K562 (cell line): ENCODE measurements around the gene FGD1. TPM values are rescaled to one million over a fixed set of nuclear protein-coding genes. Genes with fewer than 3 reads are reported as not detected.

Experiments
- ATAC-seq: fragments of 200-7000 bp; cut with Tn5 transposase; 3 replicates; pipeline ENCODE4 v1.9.1; 2020; ENCODE audit warnings: moderate library complexity
- BruUV-seq: library from RNA; stranded (reverse); fragments of 400-500 nt; replicated peaks from 2 replicates; lab custom pipeline; 2021; lab: Mats Ljungman, UMichigan
- CTCF ChIA-PET: fragments of 300-600 bp; formaldehyde crosslinking; extraction: SDS; loops from one replicate; lab custom pipeline; 2021; ENCODE audit warnings: low intra/inter-chr PET ratio; lab: Yijun Ruan, JAX
- POLR2A ChIA-PET: fragments of 300-600, 350-650 bp; sonication (Branson Sonifier 250); formaldehyde crosslinking; extraction: SDS; loops from one replicate; lab custom pipeline; 2021; ENCODE audit warnings: antibody characterized with exemption, inconsistent platforms; lab: Yijun Ruan, JAX
- DNase-seq, 4 experiments: peaks; one replicate each; pipeline versions ENCODE4 v3.0.0 to v3.0.0-alpha.2; 2011 to 2018; ENCODE audit warnings: low spot score in 3 of 4, mixed read lengths in 3 of 4; ENCODE audit errors: extremely low read depth in 1 of 4
- FAIRE-seq: peaks from 2 replicates; lab custom pipeline; 2011; peaks lifted over from hg19 to GRCh38; lab: Jason Lieb, UNC
- H2AFZ ChIP-seq: 2 replicates; pipeline ENCODE4 v1.6.0; 2011; ENCODE audit warnings: low read depth, low read length, control low read depth, inconsistent platforms
- H3K27ac ChIP-seq: fragments of 200-600 bp; 3 replicates; pipeline ENCODE4 v1.8.0; 2011; ENCODE audit warnings: low read depth, mild to moderate bottlenecking, control low read depth, inconsistent platforms, low read length, moderate library complexity, mixed read lengths; ENCODE audit errors: extremely low read depth
- H3K27me3 ChIP-seq, 2 experiments: fragments of 300-600 bp in 1 of 2; 2 replicates in 1 of 2; 3 replicates in 1 of 2; pipeline versions ENCODE4 v1.6.0 to v1.8.0; 2011; ENCODE audit warnings: inconsistent platforms in 2 of 2, low read length in 2 of 2, mild to moderate bottlenecking in 1 of 2, mixed read lengths in 1 of 2, moderate library complexity in 1 of 2; ENCODE audit not compliant: control insufficient read depth in 2 of 2, insufficient read depth in 2 of 2
- H3K36me3 ChIP-seq: fragments of 300-600 bp; 3 replicates; pipeline ENCODE4 v1.8.0; 2011; ENCODE audit warnings: mild to moderate bottlenecking, low read length, inconsistent platforms; ENCODE audit not compliant: control insufficient read depth, insufficient read depth
- H3K4me1 ChIP-seq, 2 experiments: fragments of 200-600 bp in 1 of 2; replicated peaks in 1 of 2; 2 replicates in 1 of 2; 3 replicates in 1 of 2; pipeline versions ENCODE4 v1.5.1 to v1.8.0; 2011; ENCODE audit warnings: inconsistent platforms in 2 of 2, low read length in 2 of 2, mild to moderate bottlenecking in 1 of 2, mixed read lengths in 1 of 2, moderate library complexity in 1 of 2; ENCODE audit not compliant: control insufficient read depth in 2 of 2, insufficient read depth in 2 of 2
- H3K4me2 ChIP-seq: 2 replicates; pipeline ENCODE4 v1.6.1; 2011; ENCODE audit warnings: low read length, control low read depth, inconsistent platforms, mixed read lengths; ENCODE audit not compliant: insufficient read depth
- H3K4me3 ChIP-seq: fragments of 200-600 bp; sonication (generic), shearing (Covaris generic); 2 replicates; pipeline ENCODE4 v1.5.1; 2016; ENCODE audit warnings: control low read depth, inconsistent platforms
- H3K79me2 ChIP-seq: fragments of 200-600 bp; 3 replicates; pipeline ENCODE4 v1.8.0; 2011; ENCODE audit warnings: low read length, inconsistent platforms; ENCODE audit not compliant: control insufficient read depth, insufficient read depth
- H3K9ac ChIP-seq, 2 experiments: 2 replicates each; pipeline versions ENCODE4 v1.6.0 to v1.6.1; 2011; ENCODE audit warnings: low read depth in 2 of 2, low read length in 2 of 2, control low read depth in 1 of 2, inconsistent platforms in 1 of 2, mild to moderate bottlenecking in 1 of 2, mixed read lengths in 1 of 2; ENCODE audit not compliant: insufficient read depth in 1 of 2
- H3K9me1 ChIP-seq: one replicate; pipeline ENCODE4 v1.6.0; 2011; ENCODE audit warnings: inconsistent platforms, mild to moderate bottlenecking, low read length, moderate library complexity; ENCODE audit not compliant: control insufficient read depth, insufficient read depth
- H3K9me3 ChIP-seq: replicated peaks from 2 replicates; pipeline ENCODE4 v1.5.1; 2011; ENCODE audit warnings: low read depth, low read length, inconsistent platforms; ENCODE audit not compliant: control insufficient read depth, insufficient read depth
- H4K20me1 ChIP-seq: replicated peaks from 2 replicates; pipeline ENCODE4 v1.6.1; 2011; ENCODE audit warnings: low read length, inconsistent platforms, mixed read lengths; ENCODE audit not compliant: control insufficient read depth, insufficient read depth
- E2F6 ChIP-seq, 2 experiments: IDR thresholded peaks; 2 replicates each; pipeline ENCODE4 v1.6.1; 2011; ENCODE audit warnings: borderline replicate concordance in 1 of 2, control low read depth in 1 of 2, low read depth in 1 of 2, low read length in 1 of 2, mild to moderate bottlenecking in 1 of 2, mixed read lengths in 1 of 2, moderate library complexity in 1 of 2; ENCODE audit not compliant: insufficient read depth in 1 of 2, insufficient read length in 1 of 2, poor library complexity in 1 of 2, severe bottlenecking in 1 of 2; ENCODE audit errors: extremely low read depth in 1 of 2
- ELF1 ChIP-seq: fragments of 200-800 bp; sonication (Bioruptor generic); IDR thresholded peaks from 2 replicates; pipeline ENCODE4 v1.6.1; 2016; ENCODE audit warnings: missing genetic modification characterization, missing compliant biosample characterization
- ETV6 ChIP-seq, 3 experiments: fragments of 150-350 bp in 1 of 3; sonication (generic) in 1 of 3; formaldehyde crosslinking in 1 of 3; IDR thresholded peaks; 2 replicates each; pipeline versions ENCODE4 v1.6.1 to v1.8.0; 2014 to 2022; ENCODE audit warnings: borderline replicate concordance in 2 of 3, low read depth in 2 of 3, antibody characterized with exemption in 1 of 3, low read length in 1 of 3, mild to moderate bottlenecking in 1 of 3, missing genetic modification reagents in 1 of 3
- HDAC1 ChIP-seq, 2 experiments: fragments of 450-650 bp; IDR thresholded peaks; 2 replicates each; pipeline ENCODE4 v1.6.1; 2016 to 2017; ENCODE audit warnings: inconsistent platforms in 1 of 2, mild to moderate bottlenecking in 1 of 2, moderate library complexity in 1 of 2
- HDAC3 ChIP-seq: fragments of 450-650 bp; IDR thresholded peaks from 2 replicates; pipeline ENCODE4 v1.6.1; 2018; ENCODE audit warnings: borderline replicate concordance, mild to moderate bottlenecking, moderate library complexity; ENCODE audit not compliant: partially characterized antibody
- HEY1 ChIP-seq: fragments of 250-450 bp; sonication (Bioruptor Pico); IDR thresholded peaks from 2 replicates; pipeline ENCODE4 v1.5.0; 2020; ENCODE audit warnings: mild to moderate bottlenecking, moderate library complexity, borderline replicate concordance
- MYNN ChIP-seq, 2 experiments: sonication (generic); formaldehyde crosslinking in 1 of 2; IDR thresholded peaks; 2 replicates each; pipeline versions ENCODE4 v1.5.0 to v1.6.1; 2016 to 2020; ENCODE audit warnings: antibody characterized with exemption in 1 of 2, missing genetic modification reagents in 1 of 2
- NELFE ChIP-seq: IDR thresholded peaks from 2 replicates; pipeline ENCODE4 v1.6.1; 2011; ENCODE audit warnings: mild to moderate bottlenecking; ENCODE audit not compliant: insufficient read depth, insufficient read length
- POLR2A ChIP-seq: fragments of 450-650 bp; conservative IDR thresholded peaks from 2 replicates; pipeline ENCODE4 v1.6.1; 2016
- POLR2G ChIP-seq: fragments of 200-400 bp; formaldehyde crosslinking; IDR thresholded peaks from 2 replicates; pipeline ENCODE4 v1.6.1; 2017; ENCODE audit warnings: low read depth, mild to moderate bottlenecking, antibody characterized with exemption, low read length, moderate library complexity
- RBM22 ChIP-seq: fragments of 200-400 bp; formaldehyde crosslinking; IDR thresholded peaks from 2 replicates; pipeline ENCODE4 v1.6.1; 2018; ENCODE audit warnings: low read length, low read depth; ENCODE audit not compliant: poor library complexity, severe bottlenecking
- SAP30 ChIP-seq: fragments of 200-600 bp; sonication (generic); IDR thresholded peaks from 2 replicates; pipeline ENCODE4 v1.6.1; 2012; ENCODE audit warnings: borderline replicate concordance, low read depth, mild to moderate bottlenecking, moderate library complexity, low read length, control low read depth, inconsistent platforms; ENCODE audit not compliant: insufficient read depth, poor library complexity, severe bottlenecking
- SFPQ ChIP-seq: fragments of 200-400 bp; formaldehyde crosslinking; IDR thresholded peaks from 2 replicates; pipeline ENCODE4 v1.6.1; 2017; ENCODE audit warnings: mild to moderate bottlenecking, low read depth, low read length, moderate library complexity
- SRSF9 ChIP-seq: fragments of 200-400 bp; formaldehyde crosslinking; IDR thresholded peaks from 2 replicates; pipeline ENCODE4 v1.6.1; 2017; ENCODE audit warnings: low read depth, low read length, borderline replicate concordance
- ZFP1 ChIP-seq: fragments of 450-650 bp; formaldehyde crosslinking; IDR thresholded peaks from 2 replicates; pipeline ENCODE4 v1.4.0; 2020; ENCODE audit warnings: mild to moderate bottlenecking, mixed read lengths
- ZNF23 ChIP-seq: fragments of 250-450 bp; sonication (Bioruptor Pico); IDR thresholded peaks from 2 replicates; pipeline ENCODE4 v1.4.0; 2020; ENCODE audit warnings: mild to moderate bottlenecking
- ZNF41 ChIP-seq: fragments of 250-450 bp; sonication (Bioruptor Pico); conservative IDR thresholded peaks from 2 replicates; pipeline ENCODE4 v1.4.0; 2020; ENCODE audit warnings: mild to moderate bottlenecking
- whole genome bisulfite sequencing: fragments of 100-300 bp; shearing (Covaris generic); methylation state at CpG from one replicate; pipeline ENCODE4 v1.1.6; 2016; ENCODE audit warnings: low coverage, mixed read lengths; ENCODE audit not compliant: insufficient coverage; ENCODE audit errors: missing lambda C conversion rate; 5-methylcytosine and 5-hydroxymethylcytosine counted together
- in situ Hi-C: fragments of 300-500 bp; cut with MboI; formaldehyde crosslinking; loops from 4 replicates; pipeline ENCODE4 v1.15.0; 2018; ENCODE audit warnings: inconsistent platforms, mixed read lengths
- intact Hi-C: fragments of 100-400 bp; cut with micrococcal nuclease; formaldehyde crosslinking; loops from 2 replicates; pipeline ENCODE4 v1.14.2; 2022
- polyA plus RNA-seq, 8 experiments: library from polyadenylated mRNA; depleted of rRNA in 4 of 8; stranded (reverse) in 5 of 8; unstranded in 3 of 8; fragments of >200 nt; fragmentation: Nextera tagmentation in 2 of 8; fragmentation: Illumina TruSeq in 1 of 8; extraction: Ambion mirVana in 2 of 8; extraction: Trizol in 1 of 8; gene quantifications; 2 replicates each; pipeline versions ENCODE4 v1.2.1 to v1.2.3, GENCODE V29; 2011 to 2014; ENCODE audit warnings: inconsistent platforms in 1 of 8, missing spikeins in 1 of 8
- total RNA-seq, 7 experiments: library from RNA; depleted of rRNA in 6 of 7; stranded (reverse); fragments of >200 nt in 6 of 7; fragmentation: Illumina TruSeq in 2 of 7; extraction: Trizol in 2 of 7; gene quantifications; 2 replicates each; pipeline versions ENCODE4 v1.2.1 to v1.2.3, GENCODE V29; 2011 to 2021; ENCODE audit warnings: low replicate concordance in 1 of 7

FGD1 gene
- total and polyA plus RNA-seq, 9 of the 15 experiments (the other 6 are each of a cell fraction or from before 2014, with no cell fraction given): 0.01 to 0.09 (median 0.04) TPM; not detected in 2

- POLR2A ChIA-PET: interaction anchor here (0.9 to 1.6 kb wide), 3 partner anchors 12 to 109 kb away, joined by 4 to 5 read pairs (median 4); no protein-coding TSS in a partner anchor
- H3K9me3 ChIP-seq: peaks cover 6% of the 10 kb centered on the region
- peak overlapping the region; percentile 87 for H3K27ac ChIP-seq
- H3K36me3 ChIP-seq: peaks cover 37% of the 10 kb centered on the region
- H4K20me1 ChIP-seq: no peaks in the 10 kb centered on the region
- FAIRE-seq (no peak), ATAC-seq (peak; percentile 63), DNase-seq (peak in 3 of 4 experiments; percentile 11 to 23 (median 19))
- H3K4me1 ChIP-seq: peaks cover 4 to 21% of the 10 kb centered on the region in 2 experiments; a peak in 3 of 5 replicates
- H3K4me2 ChIP-seq: peak overlapping the region; percentile 96
- CTCF ChIA-PET: interaction anchor here (0.6 kb wide), 1 partner anchor 1217 kb away, joined by 5 read pairs; no protein-coding TSS in a partner anchor
- in situ Hi-C loops (no loop called here), intact Hi-C loops (no loop called here)
- H3K79me2 ChIP-seq: peaks cover 52% of the 10 kb centered on the region
- H3K4me3 ChIP-seq: peak overlapping the region; percentile 89
- BruUV-seq: TSS peak; percentile 81
- H2AFZ ChIP-seq: peak overlapping the region; percentile 99
- H3K27me3 ChIP-seq: no peaks in the 10 kb centered on the region
- peak overlapping the region; percentile 95 to 98 for H3K9ac ChIP-seq
- H3K9me1 ChIP-seq: no peaks in the 10 kb centered on the region
- 0% methylated on average over 8 of the region's 22 CpGs for WGBS
- TF ChIP-seq E2F6 (IDR thresholded peaks at IDR 0.05; ENCODE audit: borderline replicate concordance in 1 of 2, extremely low read depth in 1 of 2, insufficient read depth in 1 of 2, insufficient read length in 1 of 2, low read depth in 1 of 2, low read length in 1 of 2, poor library complexity in 1 of 2, severe bottlenecking in 1 of 2) (peak in 1 of 2 experiments; percentile 41), SFPQ (no peak), SAP30 (peak; percentile 75), POLR2A (peak; percentile 83; the same call in 1 of the 2 replicates), ZNF23 (CRISPR knock-in tag) (no peak), RBM22 (no peak), HDAC3 (no peak), NELFE (no peak), SRSF9 (no peak), ZNF41 (CRISPR knock-in tag) (no peak), HEY1 (no peak), ETV6 (IDR thresholded peaks at IDR 0.05; ENCODE audit: borderline replicate concordance in 1 of 2, low read depth in 2 of 2, low read length in 1 of 2) (no peak), ETV6 (CRISPR knock-in tag; IDR thresholded peaks at IDR 0.05; ENCODE audit: borderline replicate concordance) (no peak), ZFP1 (CRISPR knock-in tag) (no peak), ELF1 (tag) (0 out of 2 replicates have a peak, but pooled peaks have one; percentile 8), MYNN (IDR thresholded peaks at IDR 0.05) (no peak), MYNN (CRISPR knock-in tag; IDR thresholded peaks at IDR 0.05) (no peak), HDAC1 (IDR thresholded peaks at IDR 0.05) (peak in 1 of 2 experiments; percentile 93; a peak in 2 of 4 replicates), POLR2G (0 out of 2 replicates have a peak, but pooled peaks have one; percentile 15)
Observed at GRCh38 chrX:54530357-54530900, 34.4 kb upstream of the FGD1 start.
